H1 (cell line): ENCODE data around the gene CTNS. TPM values are rescaled to one million over a fixed set of nuclear protein-coding genes. Genes with fewer than 3 reads are reported as not detected.

ENCODE experiments used
- EP300 ChIP-seq, 2 experiments: IDR thresholded peaks; 1 replicate in 1 of 2; 2 replicates in 1 of 2; pipeline ENCODE4 v1.6.1; 2011 to 2012; ENCODE audit warnings: low read depth in 2 of 2, low read length in 2 of 2, mild to moderate bottlenecking in 2 of 2, borderline replicate concordance in 1 of 2, inconsistent platforms in 1 of 2, moderate library complexity in 1 of 2
- YY1 ChIP-seq: IDR thresholded peaks from 2 replicates; pipeline ENCODE4 v1.6.1; 2011; ENCODE audit warnings: low read depth, mild to moderate bottlenecking, low read length
- ZNF274 ChIP-seq: IDR thresholded peaks from 2 replicates; pipeline ENCODE4 v1.7.0; 2012; ENCODE audit warnings: low read length, borderline replicate concordance; ENCODE audit errors: extremely low read depth
- polyA plus RNA-seq, 7 experiments: library from polyadenylated mRNA; depleted of rRNA in 3 of 7; stranded (reverse) in 5 of 7; unstranded in 2 of 7; fragments of >200 nt in 5 of 7; fragments of 200-250 nt in 2 of 7; gene quantifications; 1 replicate in 5 of 7; 2 replicates in 1 of 7; 4 replicates in 1 of 7; pipeline versions ENCODE4 v1.2.1 to v1.2.3, GENCODE V29; 2011 to 2013; ENCODE audit warnings: missing spikeins in 2 of 7, mixed read lengths in 2 of 7
- total RNA-seq: library from RNA; stranded (reverse); fragmentation: NEBNext Ultra II Directional; extraction: Animal tissue kit (Norgen Biotek cat#: 25700); gene quantifications from 2 replicates; pipeline ENCODE4 v1.2.1, GENCODE V29; 2021

CTNS gene
- total and polyA plus RNA-seq, 2 of the 8 experiments (the other 6 are each of a cell fraction or from before 2014, with no cell fraction given), result 11.6 to 12.9 TPM

- TF ChIP-seq ZNF274 (no peak), EP300 (IDR thresholded peaks at IDR 0.05; ENCODE audit: borderline replicate concordance in 1 of 2, low read depth in 2 of 2, low read length in 2 of 2) (no peak), YY1 (no peak)
- TF ChIP-seq, all 59 proteins: peak for 2
Measured at GRCh38 chr17:3647769-3648555, 11.4 kb downstream of the CTNS start (continued).
